ENCODE data around the gene MESP2. TPM values are rescaled to one million over a fixed set of nuclear protein-coding genes. Genes with fewer than 3 reads are reported as not detected.
A peak's percentile ranks its signal among the peaks of the same experiment; 100 is the strongest.

The MESP2 gene
- total and polyA plus RNA-seq, 2 of the 13 experiments (the other 11 are each of a cell fraction or from before 2014, with no cell fraction given): not detected

- TF ChIP-seq ZFP36L1 (CRISPR knock-in tag; IDR thresholded peaks at IDR 0.05): no peak
- no peak for TF ChIP-seq KMT2B (CRISPR knock-in tag; IDR thresholded peaks at IDR 0.05)
- TF ChIP-seq ZNF124 (CRISPR knock-in tag; IDR thresholded peaks at IDR 0.05): 0 out of 2 replicates have a peak, but pooled peaks have one; percentile 38
- TF ChIP-seq ZNF558 (CRISPR knock-in tag; IDR thresholded peaks at IDR 0.05; ENCODE audit: borderline replicate concordance): no peak
- no peak for TF ChIP-seq ZNF709 (CRISPR knock-in tag; IDR thresholded peaks at IDR 0.05)
- no peak for TF ChIP-seq ARHGAP35 (CRISPR knock-in tag; IDR thresholded peaks at IDR 0.05; ENCODE audit: borderline replicate concordance)
- TF ChIP-seq SAP130 (CRISPR knock-in tag; IDR thresholded peaks at IDR 0.05; ENCODE audit: low read depth): peak; percentile 29; the same call in 1 of the 2 replicates
- TF ChIP-seq TEF (CRISPR knock-in tag; IDR thresholded peaks at IDR 0.05): no peak
- TF ChIP-seq ZNF788 (CRISPR knock-in tag; IDR thresholded peaks at IDR 0.05; ENCODE audit: borderline replicate concordance): no peak
- TF ChIP-seq HNRNPUL1 (IDR thresholded peaks at IDR 0.05; ENCODE audit: low read depth, low read length): no peak
- TF ChIP-seq TP53 (CRISPR knock-in tag; conservative IDR thresholded peaks at IDR 0.05): no peak
- no peak for TF ChIP-seq ZFP36L2 (CRISPR knock-in tag; IDR thresholded peaks at IDR 0.05)
- peak; percentile 43; the same call in 1 of the 2 replicates for TF ChIP-seq TBX2 (CRISPR knock-in tag; IDR thresholded peaks at IDR 0.05; ENCODE audit: borderline replicate concordance)
- TF ChIP-seq ESRRA (CRISPR knock-in tag; IDR thresholded peaks at IDR 0.05; ENCODE audit: low read depth): 0 out of 2 replicates have a peak, but pooled peaks have one; percentile 40
- no peak for TF ChIP-seq ZNF441 (CRISPR knock-in tag; IDR thresholded peaks at IDR 0.05; ENCODE audit: borderline replicate concordance)
- TF ChIP-seq ZNF496 (CRISPR knock-in tag; IDR thresholded peaks at IDR 0.05; ENCODE audit: insufficient replicate concordance): no peak
- 0 out of 2 replicates have a peak, but pooled peaks have one; percentile 29 for TF ChIP-seq HOMEZ (CRISPR knock-in tag; IDR thresholded peaks at IDR 0.05; ENCODE audit: low read depth)
- TF ChIP-seq RBM39 (IDR thresholded peaks at IDR 0.05; ENCODE audit: low read depth, low read length, poor library complexity, severe bottlenecking): no peak
- peak; percentile 62 for TF ChIP-seq PAXIP1 (CRISPR knock-in tag; conservative IDR thresholded peaks at IDR 0.05)
- no peak for TF ChIP-seq ZBTB43 (CRISPR knock-in tag; conservative IDR thresholded peaks at IDR 0.05)
- TF ChIP-seq SALL1 (CRISPR knock-in tag; IDR thresholded peaks at IDR 0.05): peak; percentile 78
- TF ChIP-seq IKZF4 (CRISPR knock-in tag; IDR thresholded peaks at IDR 0.05; ENCODE audit: borderline replicate concordance, low read depth, not compliant biosample characterization): no peak
- peak; percentile 81 for TF ChIP-seq CEBPG (CRISPR knock-in tag; IDR thresholded peaks at IDR 0.05)
Measured at GRCh38 chr15:89785064-89785773, 9.1 kb downstream of the MESP2 start (continued).
